Activated CD4-positive, alpha-beta T cell treated with anti-CD3 and anti-CD28 coated beads, Interleukin-2, Interleukin-6, amounts not matched to agents 100 ng/mL and 50 ng/mL, durations not matched to agents 16 hours and 8 hours (primary cell): ENCODE measurements around the gene NCK2.

Experiments used
- DNase-seq: peaks from one replicate; pipeline ENCODE4 v3.0.0-alpha.2; 2020

Gene NCK2

DNA sequence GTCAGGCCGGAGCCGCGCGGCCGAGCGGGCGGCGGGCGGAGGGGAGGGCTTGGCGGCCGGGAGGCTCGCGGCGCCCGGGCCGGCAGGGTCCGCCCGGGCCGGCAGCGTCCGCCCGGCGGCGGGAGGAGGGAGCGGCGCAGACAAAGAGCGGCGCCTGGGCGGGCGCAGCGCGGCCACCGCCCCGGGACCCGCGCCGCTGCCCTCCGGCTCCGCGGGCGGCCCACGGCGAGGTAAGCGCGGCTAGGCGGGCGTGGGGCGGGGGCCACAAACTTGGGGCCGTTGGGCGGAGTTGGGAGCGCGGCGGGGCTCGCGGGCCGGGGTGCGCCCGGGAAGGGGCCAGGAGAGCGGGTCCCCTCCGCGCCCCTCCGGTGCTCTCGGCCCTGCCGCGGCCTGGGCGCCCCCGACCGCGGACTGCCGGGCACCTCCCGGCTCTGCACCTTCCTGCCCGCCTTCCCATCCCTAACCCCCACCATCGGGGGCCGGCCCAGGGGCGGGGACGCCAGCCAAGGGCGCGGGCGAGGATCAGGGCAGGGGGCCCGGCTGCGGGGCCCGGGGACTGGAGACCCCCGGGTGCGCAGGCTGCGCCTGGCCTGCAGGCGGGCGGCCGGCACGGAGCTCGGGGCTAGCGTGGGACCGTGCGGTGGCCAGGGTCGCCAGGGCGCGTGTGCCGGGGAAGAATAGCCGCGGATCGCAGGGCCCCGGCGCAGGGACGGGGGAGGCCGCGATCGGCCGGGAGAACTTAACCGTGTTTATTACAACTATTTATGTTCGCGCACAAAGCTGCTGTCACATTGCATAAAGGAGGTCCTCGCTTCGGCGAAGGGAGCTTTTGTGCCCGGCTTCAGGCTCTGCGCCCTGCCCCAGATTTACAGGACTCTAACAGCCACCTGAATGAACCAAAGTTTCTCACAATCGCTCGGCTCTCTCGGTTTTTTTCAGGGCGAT is at the start of gene NCK2:
Gene NCK2 (plus strand): TSS at position 4 of the 945 bp plus-strand sequence. CDS start 110,152 bp downstream, outside the sequence.
- DNase-seq: no peak

DNA sequence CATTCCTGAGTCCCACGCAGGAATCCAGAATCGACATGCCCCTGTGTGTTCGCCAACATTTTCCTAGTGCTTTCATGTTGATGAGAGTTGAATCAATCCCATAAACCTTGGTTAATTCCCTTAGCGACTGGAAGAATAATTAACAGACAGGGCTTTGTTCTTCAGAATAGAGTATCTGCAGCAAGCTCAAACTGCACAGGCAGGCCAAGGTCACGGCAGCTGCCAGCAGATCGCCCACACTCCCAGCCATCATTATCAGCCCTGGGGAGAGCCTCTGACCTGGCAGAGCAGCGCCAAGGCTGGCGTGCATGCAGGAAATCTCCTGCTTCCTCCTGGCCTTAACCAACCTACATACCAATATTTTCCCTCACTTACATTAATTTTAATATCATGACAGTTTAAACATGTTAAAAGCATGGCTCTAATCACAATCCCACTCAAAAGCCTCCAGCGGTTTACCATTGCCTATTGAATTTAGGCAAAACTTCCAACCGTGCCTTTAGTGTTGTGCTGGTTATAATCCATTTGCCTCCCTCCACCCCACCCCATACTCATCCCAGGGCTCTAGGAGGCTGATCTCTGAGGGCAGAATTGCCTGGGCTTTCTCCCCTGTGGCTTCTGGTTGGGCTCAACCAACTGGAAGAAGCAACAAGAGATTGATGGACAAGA is 46.8 kb upstream of the NCK2 start:
- no peak for DNase-seq

- no peak for DNase-seq
Measured at GRCh38 chr2:105698820-105699219, 45.9 kb upstream of the NCK2 start.

DNA sequence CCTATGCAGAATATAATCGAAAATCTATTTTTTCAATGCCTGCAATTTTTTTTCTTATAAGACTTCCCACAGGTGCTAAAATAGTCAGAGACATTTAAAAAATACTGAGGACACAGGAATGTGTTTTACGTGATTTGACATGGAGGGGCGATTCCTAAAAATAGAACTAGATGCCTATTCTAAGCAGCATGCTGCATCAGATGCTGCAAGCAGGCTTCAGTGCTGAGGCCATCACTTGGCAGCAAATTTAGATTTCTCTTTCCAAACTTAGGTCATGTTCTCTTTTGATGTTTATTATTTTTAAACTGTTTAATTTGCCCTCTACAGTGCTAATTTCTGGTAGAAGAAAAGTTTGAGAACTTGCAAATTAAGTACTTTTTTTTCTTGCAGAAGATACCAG is 43.7 kb upstream of the NCK2 start:
- no peak for DNase-seq

DNA sequence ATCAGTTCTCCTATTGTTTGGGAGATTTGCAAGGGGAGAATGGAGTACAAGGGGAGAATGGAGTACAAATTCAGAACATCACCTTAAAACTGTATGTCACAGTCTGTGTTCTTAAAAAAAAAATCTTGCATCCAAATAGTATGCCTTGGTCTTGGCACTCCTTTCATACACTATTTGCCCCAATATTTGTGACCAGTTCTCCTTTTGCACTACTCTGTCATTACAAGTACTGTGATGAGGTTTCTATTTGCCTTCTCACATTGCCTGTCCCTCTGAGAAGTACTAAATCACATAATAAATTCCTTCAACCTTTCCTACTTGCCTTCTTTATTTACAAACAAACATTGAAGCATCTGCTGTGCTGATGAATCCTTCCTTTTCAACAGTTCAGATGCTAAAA is 36.0 kb upstream of the NCK2 start:
- no peak for DNase-seq

GRCh38 chr2:105711394-105711793 is 33.3 kb upstream of the NCK2 start:
- DNase-seq: no peak

GRCh38 chr2:105712166-105712915 is 32.4 kb upstream of the NCK2 start:
- no peak for DNase-seq

- no peak for DNase-seq
Measured at GRCh38 chr2:105712981-105713596, 31.6 kb upstream of the NCK2 start.

GRCh38 chr2:105714141-105714540 is 30.6 kb upstream of the NCK2 start:
- DNase-seq: no peak

DNA sequence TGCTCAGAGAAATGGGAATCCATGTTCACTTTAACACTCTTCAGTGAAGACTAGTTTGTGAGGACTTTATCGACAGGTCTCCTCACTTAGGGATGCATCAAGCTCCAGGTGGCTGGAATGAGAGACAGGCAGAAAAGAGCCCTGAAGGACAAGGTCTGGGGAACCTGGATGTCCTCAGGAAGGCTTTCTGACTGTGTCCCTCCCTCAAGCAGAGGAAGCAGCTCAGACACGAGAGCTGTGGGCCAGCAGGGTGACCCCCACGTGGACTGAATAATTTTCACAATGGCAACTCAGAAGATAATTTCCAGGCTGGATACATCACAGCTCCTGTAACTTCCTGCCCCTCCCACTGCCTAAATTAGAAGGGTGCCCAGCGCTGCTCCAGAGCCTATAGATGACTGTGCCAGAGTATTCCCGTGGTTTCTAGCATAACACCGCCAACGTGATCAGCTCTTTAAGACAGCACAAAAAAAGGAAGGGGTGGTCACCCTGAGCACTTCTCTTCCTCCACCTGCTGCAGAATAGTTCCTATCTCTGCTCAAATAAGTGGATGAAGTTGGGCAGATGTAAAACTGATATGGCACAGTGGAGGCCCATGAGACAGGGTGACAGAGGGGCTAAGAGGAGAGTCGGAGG is 25.7 kb upstream of the NCK2 start:
- DNase-seq: no peak

GRCh38 chr2:105721991-105722511 is 22.7 kb upstream of the NCK2 start:
- DNase-seq: peak; percentile 45

- no peak for DNase-seq
Measured at GRCh38 chr2:105722726-105723297, 21.9 kb upstream of the NCK2 start.

DNA sequence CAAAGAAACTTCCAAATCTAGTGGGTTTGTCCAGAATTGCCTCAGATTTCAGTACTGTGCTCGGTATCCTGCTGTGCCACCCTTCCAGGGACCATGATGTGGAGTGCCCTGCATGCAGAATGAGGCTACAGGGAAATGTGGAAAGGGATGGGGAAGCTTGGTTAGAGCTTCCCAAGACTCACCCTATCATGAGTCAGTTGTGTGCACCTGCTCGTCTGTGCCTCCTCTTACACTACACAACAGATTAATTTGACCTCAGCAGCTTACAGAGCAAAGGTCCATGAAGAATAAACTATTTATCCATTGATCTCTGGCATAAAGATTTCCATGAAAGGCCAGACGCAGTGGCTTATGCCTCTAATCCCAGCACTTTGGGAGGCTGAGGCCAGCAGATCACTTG is 21.3 kb upstream of the NCK2 start:
- no peak for DNase-seq

GRCh38 chr2:105725388-105725787 is 19.3 kb upstream of the NCK2 start:
- no peak for DNase-seq

GRCh38 chr2:105730170-105730569 is 14.5 kb upstream of the NCK2 start:
- no peak for DNase-seq

GRCh38 chr2:105731511-105731910 is 13.2 kb upstream of the NCK2 start:
- DNase-seq: no peak

- no peak for DNase-seq
Measured at GRCh38 chr2:105732101-105732500, 12.6 kb upstream of the NCK2 start.

DNA sequence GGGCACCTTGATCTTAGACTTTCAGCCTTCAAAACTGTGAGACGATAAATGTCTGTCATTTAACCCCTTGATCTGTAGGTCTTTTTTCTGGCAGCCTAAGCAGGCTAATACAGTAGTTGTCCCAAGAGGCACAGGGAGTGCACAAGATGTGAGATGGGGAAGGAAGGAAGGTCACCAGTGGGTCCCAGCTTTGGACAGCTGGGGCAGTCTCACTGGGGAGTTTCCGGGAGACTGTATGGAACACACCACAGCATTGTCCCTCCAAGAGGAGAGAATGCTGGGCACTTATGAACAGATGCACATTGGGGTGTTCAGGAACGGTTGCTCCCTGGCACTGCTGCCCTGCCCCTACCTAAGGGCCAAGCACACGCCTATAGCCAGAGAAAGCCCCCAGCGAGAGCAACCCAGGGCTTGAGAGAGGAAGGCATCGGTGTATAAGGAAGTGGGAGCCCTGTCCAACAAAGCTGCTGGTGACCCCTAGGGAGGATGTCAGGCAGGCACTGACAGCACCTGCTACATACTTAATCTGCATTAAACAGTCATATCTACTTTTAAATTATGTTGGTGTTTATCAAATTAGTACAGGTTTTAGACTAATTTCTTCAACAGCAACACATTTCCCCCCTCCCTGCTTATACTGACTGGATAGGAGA is 11.6 kb upstream of the NCK2 start:
- no peak for DNase-seq

GRCh38 chr2:105733875-105734274 is 10.8 kb upstream of the NCK2 start:
- DNase-seq: no peak

GRCh38 chr2:105734762-105735538 is 9.8 kb upstream of the NCK2 start:
- DNase-seq: no peak
